Loucy (cell line): ENCODE measurements around the gene BUD23.

Experiments used
- H2AFZ ChIP-seq: fragments of 200-600 bp; sonication (generic); 2 replicates; pipeline ENCODE4 v1.6.0; 2016; ENCODE audit warnings: antibody characterized with exemption, mild to moderate bottlenecking, low read length, moderate library complexity
- H3F3A ChIP-seq: fragments of 200-600 bp; 2 replicates; pipeline ENCODE4 v1.6.0; 2016; ENCODE audit warnings: antibody characterized with exemption, low read depth, mild to moderate bottlenecking
- H3K27me3 ChIP-seq: fragments of 200-600 bp; sonication (generic); 2 replicates; pipeline ENCODE4 v1.6.1; 2014; ENCODE audit warnings: low read length, mild to moderate bottlenecking; ENCODE audit not compliant: insufficient read depth, poor library complexity, severe bottlenecking
- H3K36me3 ChIP-seq: fragments of 200-600 bp; sonication (generic); 2 replicates; pipeline ENCODE4 v1.6.1; 2016; ENCODE audit warnings: low read length; ENCODE audit not compliant: insufficient read depth
- H3K4me1 ChIP-seq: fragments of 200-600 bp; sonication (generic); 2 replicates; pipeline ENCODE4 v1.5.1; 2014; ENCODE audit warnings: low read length, mild to moderate bottlenecking; ENCODE audit not compliant: insufficient read depth, poor library complexity, severe bottlenecking
- H3K4me2 ChIP-seq: fragments of 200-600 bp; sonication (generic); 2 replicates; pipeline ENCODE4 v1.6.0; 2014; ENCODE audit warnings: antibody characterized with exemption, low read length, low read depth, mild to moderate bottlenecking; ENCODE audit not compliant: poor library complexity, severe bottlenecking
- H3K4me3 ChIP-seq: fragments of 200-600 bp; sonication (generic); 2 replicates; pipeline ENCODE4 v1.5.1; 2014; ENCODE audit warnings: low read length, mild to moderate bottlenecking, mixed read lengths; ENCODE audit not compliant: poor library complexity, severe bottlenecking
- H3K79me2 ChIP-seq: fragments of 200-600 bp; sonication (generic); 2 replicates; pipeline ENCODE4 v1.6.1; 2014; ENCODE audit warnings: low read length; ENCODE audit not compliant: insufficient read depth
- H3K9ac ChIP-seq: fragments of 200-600 bp; sonication (generic); 2 replicates; pipeline ENCODE4 v1.6.0; 2014; ENCODE audit warnings: mild to moderate bottlenecking, low read depth, low read length, moderate library complexity; ENCODE audit not compliant: poor library complexity, severe bottlenecking
- H3K9me2 ChIP-seq: fragments of 200-600 bp; sonication (generic); replicated peaks from 2 replicates; pipeline ENCODE4 v1.6.1; 2016; ENCODE audit warnings: low read depth, low read length, mixed read lengths
- H3K9me3 ChIP-seq: fragments of 200-600 bp; sonication (generic); 2 replicates; pipeline ENCODE4 v1.6.1; 2014; ENCODE audit warnings: mild to moderate bottlenecking, antibody characterized with exemption, low read length, low read depth; ENCODE audit not compliant: insufficient read depth
- H4K20me1 ChIP-seq: fragments of 200-600 bp; sonication (generic); 2 replicates; pipeline ENCODE4 v1.6.0; 2014; ENCODE audit warnings: antibody characterized with exemption, low read length, mild to moderate bottlenecking; ENCODE audit not compliant: insufficient read depth, poor library complexity, severe bottlenecking
- EZH2phosphoT487 ChIP-seq: fragments of 200-600 bp; IDR thresholded peaks from 2 replicates; pipeline ENCODE4 v1.6.1; 2018; ENCODE audit warnings: antibody characterized with exemption, mild to moderate bottlenecking, moderate library complexity, borderline replicate concordance
- TF ChIP-seq, protein P1 (sequence below): fragments of 200-600 bp; sonication (generic); conservative IDR thresholded peaks from 2 replicates; pipeline ENCODE4 v1.5.1; 2014; ENCODE audit warnings: mild to moderate bottlenecking, antibody characterized with exemption, low read length

Gene BUD23

DNA sequence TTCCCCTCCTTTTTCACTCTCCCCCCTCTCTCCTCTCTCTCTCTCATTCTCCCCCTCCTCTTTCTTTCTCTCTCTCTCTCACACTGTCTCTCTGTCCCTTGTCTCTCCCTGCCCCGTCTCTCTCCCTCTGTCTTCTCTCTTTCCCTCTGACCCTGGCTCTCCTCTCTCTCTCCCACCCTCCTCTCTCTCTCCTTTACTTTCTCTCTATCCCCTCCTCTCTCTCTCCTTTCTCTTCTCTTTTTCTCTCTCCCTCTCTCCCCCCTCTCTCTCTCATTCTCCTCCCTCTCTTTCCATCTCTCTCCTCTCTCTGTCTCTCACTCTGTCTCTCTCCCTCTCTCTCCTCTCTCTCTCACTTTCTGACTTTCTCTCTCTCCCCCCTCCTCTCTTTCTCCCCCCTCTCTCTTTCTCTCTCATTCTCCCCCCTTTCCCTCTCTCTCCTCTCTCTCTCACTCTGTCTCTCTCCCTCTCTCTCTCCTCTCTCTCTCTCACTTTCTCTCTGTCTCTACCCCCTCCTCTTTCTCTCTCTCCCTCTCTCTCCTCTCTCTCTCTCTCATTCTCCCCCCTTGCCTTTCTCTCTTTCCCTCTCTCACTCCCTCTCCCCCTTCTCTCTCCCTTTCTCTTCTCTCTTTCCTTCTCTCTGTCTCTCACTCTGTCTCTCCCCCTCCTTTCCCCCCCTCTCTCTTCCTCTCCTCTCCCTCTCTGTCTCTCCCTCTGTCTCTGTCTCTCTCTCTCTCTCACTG, 34.6 kb upstream of the BUD23 start:
- Histone ChIP-seq H3K79me2 (no peaks in the 10 kb centered on the region), H3K9me2 (no peaks in the 10 kb centered on the region), H3K27me3 (no peaks in the 10 kb centered on the region), H3K9me3 (no peaks in the 10 kb centered on the region), H3K9ac (no peak overlapping the region), H3K4me3 (no peak overlapping the region), H3K4me2 (no peak overlapping the region), H3K4me1 (peaks cover 5% of the 10 kb centered on the region), H4K20me1 (no peaks in the 10 kb centered on the region), H3F3A (no peaks in the 10 kb centered on the region), H2AFZ (peak overlapping the region; percentile 56; the same call in 1 of the 2 replicates), H3K36me3 (no peaks in the 10 kb centered on the region)
- TF ChIP-seq EZH2phosphoT487: no peak
- TF ChIP-seq, protein P1, sequence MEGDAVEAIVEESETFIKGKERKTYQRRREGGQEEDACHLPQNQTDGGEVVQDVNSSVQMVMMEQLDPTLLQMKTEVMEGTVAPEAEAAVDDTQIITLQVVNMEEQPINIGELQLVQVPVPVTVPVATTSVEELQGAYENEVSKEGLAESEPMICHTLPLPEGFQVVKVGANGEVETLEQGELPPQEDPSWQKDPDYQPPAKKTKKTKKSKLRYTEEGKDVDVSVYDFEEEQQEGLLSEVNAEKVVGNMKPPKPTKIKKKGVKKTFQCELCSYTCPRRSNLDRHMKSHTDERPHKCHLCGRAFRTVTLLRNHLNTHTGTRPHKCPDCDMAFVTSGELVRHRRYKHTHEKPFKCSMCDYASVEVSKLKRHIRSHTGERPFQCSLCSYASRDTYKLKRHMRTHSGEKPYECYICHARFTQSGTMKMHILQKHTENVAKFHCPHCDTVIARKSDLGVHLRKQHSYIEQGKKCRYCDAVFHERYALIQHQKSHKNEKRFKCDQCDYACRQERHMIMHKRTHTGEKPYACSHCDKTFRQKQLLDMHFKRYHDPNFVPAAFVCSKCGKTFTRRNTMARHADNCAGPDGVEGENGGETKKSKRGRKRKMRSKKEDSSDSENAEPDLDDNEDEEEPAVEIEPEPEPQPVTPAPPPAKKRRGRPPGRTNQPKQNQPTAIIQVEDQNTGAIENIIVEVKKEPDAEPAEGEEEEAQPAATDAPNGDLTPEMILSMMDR: no peak

DNA sequence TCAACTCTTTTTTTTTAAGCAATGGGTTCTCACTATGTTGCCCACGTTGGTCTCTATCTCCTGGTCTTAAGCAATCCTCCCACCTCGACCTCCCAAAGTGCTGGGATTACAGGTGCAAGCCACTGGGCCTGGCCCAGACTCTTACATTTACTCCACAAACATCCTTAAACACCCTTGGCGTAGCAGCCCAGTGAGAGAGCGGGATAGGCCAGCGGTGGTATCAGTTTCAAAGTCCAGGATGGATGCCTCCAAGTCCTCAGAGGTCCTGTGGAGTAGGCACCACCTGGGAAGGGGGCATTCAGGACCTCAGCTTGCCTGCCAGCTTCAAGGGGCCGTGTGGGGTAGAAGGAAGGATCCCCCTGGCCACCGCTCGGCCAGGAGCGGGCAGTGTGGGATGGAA, 33.8 kb upstream of the BUD23 start:
- Histone ChIP-seq H3K79me2 (no peaks in the 10 kb centered on the region), H3K9ac (no peak overlapping the region), H3F3A (no peaks in the 10 kb centered on the region), H4K20me1 (no peaks in the 10 kb centered on the region), H3K36me3 (no peaks in the 10 kb centered on the region), H3K4me2 (peak overlapping the region; percentile 18), H3K27me3 (no peaks in the 10 kb centered on the region), H3K4me1 (peaks cover 5% of the 10 kb centered on the region), H2AFZ (no peak overlapping the region), H3K4me3 (no peak overlapping the region), H3K9me2 (no peaks in the 10 kb centered on the region), H3K9me3 (no peaks in the 10 kb centered on the region)
- TF ChIP-seq, protein P1: no peak
- no peak for TF ChIP-seq EZH2phosphoT487

DNA sequence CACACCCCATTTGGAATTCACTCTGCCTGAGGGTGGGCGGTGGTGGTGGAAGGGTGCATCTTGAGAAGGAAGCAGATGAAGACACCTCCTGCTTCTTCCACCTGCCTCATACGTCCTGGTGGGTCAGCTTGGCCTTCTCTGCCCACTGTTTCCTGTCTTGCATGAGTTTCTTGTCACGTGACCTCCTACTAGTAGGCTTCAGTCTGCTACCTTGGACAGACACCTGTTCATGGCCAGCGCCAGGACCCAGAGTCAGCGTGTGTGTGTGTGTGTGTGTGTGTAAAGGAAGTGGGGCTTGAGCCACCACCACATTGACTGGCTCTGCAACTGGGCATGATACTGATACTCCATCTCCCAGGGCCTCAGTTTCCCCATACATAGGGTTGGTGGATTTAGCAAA, 32.9 kb upstream of the BUD23 start:
- Histone ChIP-seq H3K27me3 (no peaks in the 10 kb centered on the region), H4K20me1 (no peaks in the 10 kb centered on the region), H3K4me1 (peaks cover 5% of the 10 kb centered on the region), H3K79me2 (no peaks in the 10 kb centered on the region), H3K9me3 (no peaks in the 10 kb centered on the region), H3K4me2 (no peak overlapping the region), H2AFZ (no peak overlapping the region), H3K9me2 (no peaks in the 10 kb centered on the region), H3K9ac (no peak overlapping the region), H3F3A (no peaks in the 10 kb centered on the region), H3K4me3 (no peak overlapping the region), H3K36me3 (no peaks in the 10 kb centered on the region)
- TF ChIP-seq EZH2phosphoT487: no peak
- TF ChIP-seq, protein P1: no peak
